ENCODE results near the gene B3GNT7. TPM values are rescaled to one million over a fixed set of nuclear protein-coding genes. Genes with fewer than 3 reads are reported as not detected.

Gene B3GNT7
- polyA plus RNA-seq, 1 donor (not counting 4 experiments of a cell fraction or from before 2014, with no cell fraction given): not detected

DNA sequence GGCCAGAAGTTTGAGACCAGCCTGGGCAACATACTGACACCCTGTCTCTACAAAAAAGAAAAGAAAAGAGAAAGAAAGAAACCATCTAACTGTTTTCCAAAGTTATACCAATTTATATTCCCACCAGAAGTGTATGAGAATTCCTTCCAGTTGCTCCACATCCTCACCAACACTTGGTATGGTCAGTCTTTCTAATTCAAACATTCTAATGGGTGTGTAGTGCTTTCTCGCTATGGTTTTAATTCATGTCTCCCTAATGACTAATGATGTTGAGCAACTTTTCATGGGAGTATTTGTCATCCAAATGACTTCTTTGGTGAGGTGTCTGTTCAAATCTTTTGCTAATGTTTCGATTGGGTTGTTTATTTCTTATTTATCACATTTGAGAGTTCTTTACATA is 10.5 kb upstream of the B3GNT7 start:
- H3K27me3 ChIP-seq (ENCODE audit: control insufficient read depth, extremely low read depth, insufficient read depth, low read length): no peaks in the 10 kb centered on the region
- no peak overlapping the region for H3K9ac ChIP-seq (ENCODE audit: control insufficient read depth, extremely low read depth, insufficient read depth, low read length)
- no peaks in the 10 kb centered on the region for H3K79me2 ChIP-seq (ENCODE audit: control insufficient read depth, insufficient read depth, low read length)
- H3K9me1 ChIP-seq (ENCODE audit: control insufficient read depth, extremely low read depth, insufficient read depth, low read length): no peaks in the 10 kb centered on the region
- H3K27ac ChIP-seq (ENCODE audit: control insufficient read depth, insufficient read depth, low read length): no peak overlapping the region
- no peaks in the 10 kb centered on the region for H3K4me1 ChIP-seq (ENCODE audit: control insufficient read depth, extremely low read depth, insufficient read depth, low read length)
- no peak for TF ChIP-seq EZH2 (IDR thresholded peaks at IDR 0.05; ENCODE audit: low read length)
- TF ChIP-seq, protein P1, sequence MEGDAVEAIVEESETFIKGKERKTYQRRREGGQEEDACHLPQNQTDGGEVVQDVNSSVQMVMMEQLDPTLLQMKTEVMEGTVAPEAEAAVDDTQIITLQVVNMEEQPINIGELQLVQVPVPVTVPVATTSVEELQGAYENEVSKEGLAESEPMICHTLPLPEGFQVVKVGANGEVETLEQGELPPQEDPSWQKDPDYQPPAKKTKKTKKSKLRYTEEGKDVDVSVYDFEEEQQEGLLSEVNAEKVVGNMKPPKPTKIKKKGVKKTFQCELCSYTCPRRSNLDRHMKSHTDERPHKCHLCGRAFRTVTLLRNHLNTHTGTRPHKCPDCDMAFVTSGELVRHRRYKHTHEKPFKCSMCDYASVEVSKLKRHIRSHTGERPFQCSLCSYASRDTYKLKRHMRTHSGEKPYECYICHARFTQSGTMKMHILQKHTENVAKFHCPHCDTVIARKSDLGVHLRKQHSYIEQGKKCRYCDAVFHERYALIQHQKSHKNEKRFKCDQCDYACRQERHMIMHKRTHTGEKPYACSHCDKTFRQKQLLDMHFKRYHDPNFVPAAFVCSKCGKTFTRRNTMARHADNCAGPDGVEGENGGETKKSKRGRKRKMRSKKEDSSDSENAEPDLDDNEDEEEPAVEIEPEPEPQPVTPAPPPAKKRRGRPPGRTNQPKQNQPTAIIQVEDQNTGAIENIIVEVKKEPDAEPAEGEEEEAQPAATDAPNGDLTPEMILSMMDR (optimal IDR thresholded peaks at IDR 0.05 in 1 of 3, IDR thresholded peaks at IDR 0.05 in 1 of 3, conservative IDR thresholded peaks at IDR 0.05 in 1 of 3; ENCODE audit: extremely low read depth in 1 of 3, insufficient read depth in 2 of 3, low read length in 3 of 3): no peak
- H4K20me1 ChIP-seq (ENCODE audit: control insufficient read depth, extremely low read depth, insufficient read depth, low read length): no peaks in the 10 kb centered on the region
- H3K9me3 ChIP-seq (ENCODE audit: control insufficient read depth, low read depth, low read length): peaks cover 8% of the 10 kb centered on the region
- no peaks in the 10 kb centered on the region for H3K36me3 ChIP-seq (ENCODE audit: control insufficient read depth in 2 of 2, extremely low read depth in 1 of 2, insufficient read depth in 2 of 2, low read length in 2 of 2)
- no peak for FAIRE-seq
- dilution Hi-C loops (cut with MboI; ENCODE audit: extremely low pct_ligation_motif_present, low sequenced_read_pairs): no loop called here
- DNase-seq (ENCODE audit: low read depth, low spot score): no peak
- H3K4me2 ChIP-seq (ENCODE audit: control insufficient read depth, extremely low read depth, insufficient read depth, low read depth, low read length): no peak overlapping the region
- H2AFZ ChIP-seq (ENCODE audit: control insufficient read depth, low read length): no peak overlapping the region
- no peak overlapping the region for H3K4me3 ChIP-seq (ENCODE audit: control insufficient read depth in 2 of 3, extremely low read depth in 1 of 3, insufficient read depth in 2 of 3, low read depth in 1 of 3, low read length in 3 of 3)

DNA sequence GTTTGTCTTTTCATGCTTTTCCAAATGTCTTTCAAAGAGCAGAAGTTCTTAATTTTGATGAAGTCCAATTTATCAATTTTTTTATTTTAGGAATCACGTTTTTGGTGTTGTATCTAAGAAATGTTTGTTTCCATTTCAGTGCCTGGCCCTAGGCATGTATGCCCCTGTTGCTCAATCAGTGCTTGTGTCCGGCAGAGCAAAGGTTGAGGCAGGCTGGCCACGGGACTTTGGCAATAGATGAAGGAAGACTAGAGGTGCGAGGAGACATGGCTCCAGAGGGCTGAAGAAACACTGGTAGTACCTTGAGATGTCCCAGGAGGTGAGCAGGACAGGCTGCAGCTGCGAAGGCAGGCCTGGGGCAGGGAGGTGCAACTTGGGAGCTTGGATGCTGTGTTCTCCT is 10.1 kb upstream of the B3GNT7 start:
- dilution Hi-C loops (cut with MboI; ENCODE audit: extremely low pct_ligation_motif_present, low sequenced_read_pairs): no loop called here
- no peak for FAIRE-seq
- TF ChIP-seq, protein P1 (optimal IDR thresholded peaks at IDR 0.05 in 1 of 3, IDR thresholded peaks at IDR 0.05 in 1 of 3, conservative IDR thresholded peaks at IDR 0.05 in 1 of 3; ENCODE audit: extremely low read depth in 1 of 3, insufficient read depth in 2 of 3, low read length in 3 of 3): no peak
- TF ChIP-seq EZH2 (IDR thresholded peaks at IDR 0.05; ENCODE audit: low read length): no peak
- Histone ChIP-seq H3K9ac (ENCODE audit: control insufficient read depth, extremely low read depth, insufficient read depth, low read length) (no peak overlapping the region), H3K27ac (ENCODE audit: control insufficient read depth, insufficient read depth, low read length) (no peak overlapping the region), H3K27me3 (ENCODE audit: control insufficient read depth, extremely low read depth, insufficient read depth, low read length) (no peaks in the 10 kb centered on the region), H4K20me1 (ENCODE audit: control insufficient read depth, extremely low read depth, insufficient read depth, low read length) (no peaks in the 10 kb centered on the region), H3K4me3 (ENCODE audit: control insufficient read depth in 2 of 3, extremely low read depth in 1 of 3, insufficient read depth in 2 of 3, low read depth in 1 of 3, low read length in 3 of 3) (no peak overlapping the region), H2AFZ (ENCODE audit: control insufficient read depth, low read length) (no peak overlapping the region), H3K4me1 (ENCODE audit: control insufficient read depth, extremely low read depth, insufficient read depth, low read length) (no peaks in the 10 kb centered on the region), H3K36me3 (ENCODE audit: control insufficient read depth in 2 of 2, extremely low read depth in 1 of 2, insufficient read depth in 2 of 2, low read length in 2 of 2) (no peaks in the 10 kb centered on the region), H3K4me2 (ENCODE audit: control insufficient read depth, extremely low read depth, insufficient read depth, low read depth, low read length) (no peak overlapping the region), H3K9me3 (ENCODE audit: control insufficient read depth, low read depth, low read length) (peaks cover 8% of the 10 kb centered on the region), H3K9me1 (ENCODE audit: control insufficient read depth, extremely low read depth, insufficient read depth, low read length) (no peaks in the 10 kb centered on the region), H3K79me2 (ENCODE audit: control insufficient read depth, insufficient read depth, low read length) (no peaks in the 10 kb centered on the region)
- DNase-seq (ENCODE audit: low read depth, low spot score): no peak

All from keratinocyte (primary cell).